Measurements from ENCODE around the gene WRAP53. TPM values are rescaled to one million over a fixed set of nuclear protein-coding genes. Genes with fewer than 3 reads are reported as not detected.

Gene WRAP53
- total and polyA plus RNA-seq, 5 experiments from 2014 or later = 9.8 to 14.1 (median 11.6) TPM

Other genes starting within 250 kb of the WRAP53 start
- gene FGF11, start 249.0 kb upstream of the WRAP53 start, total RNA-seq = 1 to 10 TPM; 2.4 to 3.0 TPM
- under 1 TPM; 0.10 to 0.32 (median 0.22) TPM for gene FGF11, start 249.0 kb upstream of the WRAP53 start, polyA plus RNA-seq
- gene CHRNB1, start 243.4 kb upstream of the WRAP53 start, total RNA-seq = 1 to 10 TPM; 5.4 to 7.3 TPM
- 10 to 100 TPM; 18.1 to 24.5 (median 24.3) TPM for gene CHRNB1, start 243.4 kb upstream of the WRAP53 start, polyA plus RNA-seq
- 100 to 1,000 TPM; 101 to 104 TPM for gene ZBTB4, start 208.8 kb upstream of the WRAP53 start, total RNA-seq
- gene ZBTB4, start 208.8 kb upstream of the WRAP53 start, polyA plus RNA-seq = 10 to 100 TPM; 16.8 to 28.4 (median 19.7) TPM
- gene SLC35G6, start 207.0 kb upstream of the WRAP53 start, total RNA-seq = not detected
- gene SLC35G6, start 207.0 kb upstream of the WRAP53 start, polyA plus RNA-seq = not detected
- 100 to 1,000 TPM; 186 to 193 TPM for gene POLR2A, start 204.1 kb upstream of the WRAP53 start, total RNA-seq
- gene POLR2A, start 204.1 kb upstream of the WRAP53 start, polyA plus RNA-seq = 10 to 100 TPM; 31.1 to 68.0 (median 47.3) TPM
- 10 to 100 TPM; 25.7 to 26.6 TPM for gene TNFSF12, start 139.4 kb upstream of the WRAP53 start, total RNA-seq
- gene TNFSF12, start 139.4 kb upstream of the WRAP53 start, polyA plus RNA-seq = 10 to 100 TPM; 19.3 to 28.6 (median 25.8) TPM
- gene TNFSF13, start 129.7 kb upstream of the WRAP53 start, total RNA-seq = 1 to 10 TPM; 2.9 to 3.0 TPM
- gene TNFSF13, start 129.7 kb upstream of the WRAP53 start, polyA plus RNA-seq = 1 to 10 TPM; 1.2 to 3.7 (median 2.1) TPM
- gene SENP3, start 126.6 kb upstream of the WRAP53 start, total RNA-seq = 10 to 100 TPM; 48.0 to 56.8 TPM
- 10 to 100 TPM; 13.8 to 14.1 (median 14.0) TPM for gene SENP3, start 126.6 kb upstream of the WRAP53 start, polyA plus RNA-seq
- 1 to 10 TPM; 4.4 to 4.6 TPM for gene CD68, start 108.8 kb upstream of the WRAP53 start, total RNA-seq
- gene CD68, start 108.8 kb upstream of the WRAP53 start, polyA plus RNA-seq = under 1 TPM; 0.15 to 0.59 (median 0.31) TPM
- 10 to 100 TPM; 25.6 to 31.8 TPM for gene MPDU1, start 104.6 kb upstream of the WRAP53 start, total RNA-seq
- 10 to 100 TPM; 33.9 to 48.9 (median 41.3) TPM for gene MPDU1, start 104.6 kb upstream of the WRAP53 start, polyA plus RNA-seq
- gene SOX15, start 98.4 kb upstream of the WRAP53 start, total RNA-seq = under 1 TPM; 0.55 to 0.93 TPM
- gene SOX15, start 98.4 kb upstream of the WRAP53 start, polyA plus RNA-seq = not detected
- 10 to 100 TPM; 36.6 to 39.0 TPM for gene FXR2, start 73.6 kb upstream of the WRAP53 start, total RNA-seq
- 10 to 100 TPM; 11.8 to 17.8 (median 12.4) TPM for gene FXR2, start 73.6 kb upstream of the WRAP53 start, polyA plus RNA-seq
- 10 to 100 TPM; 74.8 to 76.6 TPM for gene SAT2, start 60.7 kb upstream of the WRAP53 start, total RNA-seq
- gene SAT2, start 60.7 kb upstream of the WRAP53 start, polyA plus RNA-seq = 10 to 100 TPM; 38.5 to 40.0 (median 39.4) TPM
- gene SHBG, start 58.3 kb upstream of the WRAP53 start, total RNA-seq = not detected
- gene SHBG, start 58.3 kb upstream of the WRAP53 start, polyA plus RNA-seq = not detected
- under 1 TPM; 0.36 to 0.96 TPM for gene ATP1B2, start 37.6 kb upstream of the WRAP53 start, total RNA-seq
- under 1 TPM in 2 of 3 donors, not detected in 1; 0.17 to 0.57 TPM for gene ATP1B2, start 37.6 kb upstream of the WRAP53 start, polyA plus RNA-seq
- gene TP53, start 987 bp upstream of the WRAP53 start, total RNA-seq = 100 to 1,000 TPM; 113 to 116 TPM
- 10 to 100 TPM; 21.7 to 33.0 (median 28.0) TPM for gene TP53, start 987 bp upstream of the WRAP53 start, polyA plus RNA-seq
- not detected for gene EFNB3, start 16.7 kb downstream of the WRAP53 start, total RNA-seq
- gene EFNB3, start 16.7 kb downstream of the WRAP53 start, polyA plus RNA-seq = not detected
- not detected for gene DNAH2, start 29.3 kb downstream of the WRAP53 start, total RNA-seq
- not detected for gene DNAH2, start 29.3 kb downstream of the WRAP53 start, polyA plus RNA-seq
- gene KDM6B, start 145.7 kb downstream of the WRAP53 start, total RNA-seq = 100 to 1,000 TPM; 113 TPM
- 1 to 10 TPM in 2 of 3 donors, under 1 TPM in 1; 0.28 to 1.2 (median 1.0) TPM for gene KDM6B, start 145.7 kb downstream of the WRAP53 start, polyA plus RNA-seq
- gene TMEM88, start 166.6 kb downstream of the WRAP53 start, total RNA-seq = 1 to 10 TPM; 6.9 to 7.2 TPM
- gene TMEM88, start 166.6 kb downstream of the WRAP53 start, polyA plus RNA-seq = not detected
- gene NAA38, start 169.1 kb downstream of the WRAP53 start, total RNA-seq = 10 to 100 TPM; 16.0 to 24.1 TPM
- 100 to 1,000 TPM; 125 to 169 (median 152) TPM for gene NAA38, start 169.1 kb downstream of the WRAP53 start, polyA plus RNA-seq
- 1 to 10 TPM; 8.5 to 9.8 TPM for gene CYB5D1, start 169.5 kb downstream of the WRAP53 start, total RNA-seq
- gene CYB5D1, start 169.5 kb downstream of the WRAP53 start, polyA plus RNA-seq = 1 to 10 TPM; 3.5 to 6.0 (median 5.1) TPM
- 100 to 1,000 TPM; 277 to 281 TPM for gene CHD3, start 200.3 kb downstream of the WRAP53 start, total RNA-seq
- 10 to 100 TPM in 2 of 3 donors, 1 to 10 TPM in 1; 4.3 to 29.2 (median 15.5) TPM for gene CHD3, start 200.3 kb downstream of the WRAP53 start, polyA plus RNA-seq
- 1 to 10 TPM; 7.8 to 9.4 TPM for gene RNF227, start 227.8 kb downstream of the WRAP53 start, total RNA-seq
- 1 to 10 TPM in 2 of 3 donors, under 1 TPM in 1; 0.65 to 4.8 (median 2.4) TPM for gene RNF227, start 227.8 kb downstream of the WRAP53 start, polyA plus RNA-seq
- 10 to 100 TPM; 16.1 to 19.4 TPM for gene KCNAB3, start 241.4 kb downstream of the WRAP53 start, total RNA-seq
- under 1 TPM in 2 of 3 donors, not detected in 1; 0.44 to 0.80 TPM for gene KCNAB3, start 241.4 kb downstream of the WRAP53 start, polyA plus RNA-seq
- 100 to 1,000 TPM in 1 of 2 experiments, 10 to 100 TPM in 1; 93.4 to 120 TPM for gene TRAPPC1, start 243.5 kb downstream of the WRAP53 start, total RNA-seq
- gene TRAPPC1, start 243.5 kb downstream of the WRAP53 start, polyA plus RNA-seq = 100 to 1,000 TPM; 199 to 219 (median 205) TPM
- 10 to 100 TPM; 35.2 to 43.0 TPM for gene CNTROB, start 243.7 kb downstream of the WRAP53 start, total RNA-seq
- gene CNTROB, start 243.7 kb downstream of the WRAP53 start, polyA plus RNA-seq = 10 to 100 TPM in 2 of 3 donors, 1 to 10 TPM in 1; 7.6 to 18.5 (median 12.4) TPM